ENCODE measurements around the gene KRTAP4-1.

DNA sequence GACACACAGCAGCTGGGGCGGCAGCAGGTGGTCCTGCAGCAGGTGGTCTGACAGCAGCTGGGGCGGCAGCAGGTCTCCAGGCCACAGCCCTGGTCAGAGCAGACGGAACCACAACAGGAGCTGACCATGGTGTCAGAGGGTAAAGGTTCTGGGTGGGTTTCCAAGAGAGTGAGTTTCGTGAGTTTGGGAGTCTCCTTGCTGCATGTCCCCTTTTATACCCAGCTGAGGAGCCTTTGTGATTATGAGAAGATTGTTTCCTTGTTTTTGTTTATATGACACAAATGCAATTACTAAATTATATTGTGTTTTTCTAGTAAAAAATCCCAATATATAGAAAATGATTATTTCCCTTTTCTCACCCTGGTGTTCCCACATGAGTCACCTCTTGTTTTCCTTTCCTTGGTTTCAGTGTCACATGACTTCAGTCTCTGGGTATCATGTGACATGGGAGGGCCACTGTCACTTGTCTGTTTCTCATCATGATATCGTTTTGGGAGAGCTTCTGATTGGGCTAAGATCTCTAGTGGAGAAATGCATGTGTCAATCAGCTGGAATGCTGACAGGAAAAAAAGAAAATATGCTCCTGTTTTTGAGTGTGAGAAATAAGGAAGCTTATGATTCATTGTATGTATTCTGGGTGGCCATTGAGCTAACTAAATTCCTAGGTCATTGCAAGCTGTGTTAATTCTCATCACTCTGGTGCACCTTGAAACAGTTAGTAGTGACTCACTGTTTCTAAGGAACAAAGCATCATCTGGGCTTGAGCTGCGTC, 44.2 kb downstream of the KRTAP4-1 start, which contains the start of gene KRTAP4-6:
- TF ChIP-seq, protein P1, sequence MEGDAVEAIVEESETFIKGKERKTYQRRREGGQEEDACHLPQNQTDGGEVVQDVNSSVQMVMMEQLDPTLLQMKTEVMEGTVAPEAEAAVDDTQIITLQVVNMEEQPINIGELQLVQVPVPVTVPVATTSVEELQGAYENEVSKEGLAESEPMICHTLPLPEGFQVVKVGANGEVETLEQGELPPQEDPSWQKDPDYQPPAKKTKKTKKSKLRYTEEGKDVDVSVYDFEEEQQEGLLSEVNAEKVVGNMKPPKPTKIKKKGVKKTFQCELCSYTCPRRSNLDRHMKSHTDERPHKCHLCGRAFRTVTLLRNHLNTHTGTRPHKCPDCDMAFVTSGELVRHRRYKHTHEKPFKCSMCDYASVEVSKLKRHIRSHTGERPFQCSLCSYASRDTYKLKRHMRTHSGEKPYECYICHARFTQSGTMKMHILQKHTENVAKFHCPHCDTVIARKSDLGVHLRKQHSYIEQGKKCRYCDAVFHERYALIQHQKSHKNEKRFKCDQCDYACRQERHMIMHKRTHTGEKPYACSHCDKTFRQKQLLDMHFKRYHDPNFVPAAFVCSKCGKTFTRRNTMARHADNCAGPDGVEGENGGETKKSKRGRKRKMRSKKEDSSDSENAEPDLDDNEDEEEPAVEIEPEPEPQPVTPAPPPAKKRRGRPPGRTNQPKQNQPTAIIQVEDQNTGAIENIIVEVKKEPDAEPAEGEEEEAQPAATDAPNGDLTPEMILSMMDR (IDR thresholded peaks at IDR 0.05), result no peak
- no peak for TF ChIP-seq POLR2A (IDR thresholded peaks at IDR 0.05)
